LNCAP (cell line): ENCODE results near the gene COL24A1.

Experiments used
- TF ChIP-seq, protein P1 (sequence below): fragments of 450-650 bp; IDR thresholded peaks from 2 replicates; pipeline ENCODE4 v1.5.1; 2017; ENCODE audit warnings: mild to moderate bottlenecking

COL24A1 gene

DNA sequence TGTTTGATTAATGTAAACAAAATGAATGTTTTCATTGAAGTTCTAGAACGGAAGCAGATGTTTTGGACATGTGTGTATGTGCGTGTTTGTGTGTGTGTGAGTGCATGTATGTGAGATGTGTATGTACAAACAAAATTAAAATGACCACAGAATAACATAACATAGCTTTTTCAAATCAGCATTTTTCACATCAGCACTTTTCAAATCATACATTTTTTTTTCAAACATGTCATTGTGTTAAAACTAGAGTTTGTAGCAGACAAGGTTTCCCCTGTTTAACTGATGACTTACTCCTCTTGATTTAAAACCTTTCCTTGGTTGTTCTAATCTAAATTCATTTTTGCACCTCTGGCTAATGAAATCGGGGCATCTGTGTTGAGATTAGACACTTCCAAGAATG lies 412.8 kb downstream of the COL24A1 start:
- TF ChIP-seq, protein P1, sequence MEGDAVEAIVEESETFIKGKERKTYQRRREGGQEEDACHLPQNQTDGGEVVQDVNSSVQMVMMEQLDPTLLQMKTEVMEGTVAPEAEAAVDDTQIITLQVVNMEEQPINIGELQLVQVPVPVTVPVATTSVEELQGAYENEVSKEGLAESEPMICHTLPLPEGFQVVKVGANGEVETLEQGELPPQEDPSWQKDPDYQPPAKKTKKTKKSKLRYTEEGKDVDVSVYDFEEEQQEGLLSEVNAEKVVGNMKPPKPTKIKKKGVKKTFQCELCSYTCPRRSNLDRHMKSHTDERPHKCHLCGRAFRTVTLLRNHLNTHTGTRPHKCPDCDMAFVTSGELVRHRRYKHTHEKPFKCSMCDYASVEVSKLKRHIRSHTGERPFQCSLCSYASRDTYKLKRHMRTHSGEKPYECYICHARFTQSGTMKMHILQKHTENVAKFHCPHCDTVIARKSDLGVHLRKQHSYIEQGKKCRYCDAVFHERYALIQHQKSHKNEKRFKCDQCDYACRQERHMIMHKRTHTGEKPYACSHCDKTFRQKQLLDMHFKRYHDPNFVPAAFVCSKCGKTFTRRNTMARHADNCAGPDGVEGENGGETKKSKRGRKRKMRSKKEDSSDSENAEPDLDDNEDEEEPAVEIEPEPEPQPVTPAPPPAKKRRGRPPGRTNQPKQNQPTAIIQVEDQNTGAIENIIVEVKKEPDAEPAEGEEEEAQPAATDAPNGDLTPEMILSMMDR, result no peak

GRCh38 chr1:85734931-85735330 lies 421.6 kb downstream of the COL24A1 start:
- TF ChIP-seq, protein P1, result no peak

- TF ChIP-seq, protein P1, result no peak
These were observed 437.8 kb downstream of the COL24A1 start for GRCh38 chr1:85718678-85719340.

- TF ChIP-seq, protein P1, result no peak
These were observed 447.7 kb downstream of the COL24A1 start for GRCh38 chr1:85708829-85709227.

DNA sequence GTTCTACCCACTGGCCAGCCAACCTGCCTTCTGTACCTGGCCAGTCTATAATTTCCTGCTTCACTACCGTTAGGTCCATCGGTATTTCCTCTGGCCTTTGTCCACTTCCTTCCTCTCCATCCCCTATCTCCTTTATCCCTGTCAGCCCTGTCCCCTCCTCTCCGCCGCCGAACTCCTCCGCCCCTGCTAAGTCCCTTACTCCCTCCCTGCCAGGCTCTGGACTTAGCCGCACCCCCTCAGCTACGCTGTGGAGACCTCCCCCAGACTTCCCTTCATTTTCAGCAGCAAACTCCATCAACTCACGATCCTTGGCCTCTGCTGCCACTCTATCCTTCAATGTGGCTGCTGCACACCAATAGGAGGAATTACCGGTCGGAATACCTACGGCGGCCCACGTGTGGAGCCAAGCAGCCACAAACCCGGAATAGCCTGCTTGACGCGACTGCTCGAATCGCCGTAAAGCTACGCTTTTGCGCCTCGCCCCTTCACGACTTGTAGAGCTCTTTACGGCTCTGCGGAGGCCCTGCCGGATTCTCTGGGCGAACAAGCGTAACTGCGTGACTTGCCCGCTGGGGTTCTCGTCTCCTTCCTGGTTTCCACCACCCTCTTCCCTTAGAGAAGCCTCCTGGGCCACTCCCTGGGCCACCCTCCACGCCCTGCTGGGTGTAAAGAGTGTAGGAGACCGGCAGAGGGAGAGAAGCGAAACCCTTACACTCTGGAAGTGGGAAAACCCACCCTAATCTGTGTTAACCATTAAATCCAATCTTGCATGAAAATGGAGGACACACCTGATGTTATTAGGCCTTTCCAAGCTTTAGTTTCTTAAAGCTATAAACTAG lies 448.4 kb downstream of the COL24A1 start, which contains the start of gene ZNHIT6:
Gene ZNHIT6, minus strand, starts transcription at position 444 of the 839 bp plus-strand sequence. Its CDS starts 149 bp downstream, at position 295.
- TF ChIP-seq, protein P1, result no peak

GRCh38 chr1:85707267-85707989 lies 449.1 kb downstream of the COL24A1 start:
- TF ChIP-seq, protein P1, result no peak

GRCh38 chr1:85705940-85706339 lies 450.6 kb downstream of the COL24A1 start:
- TF ChIP-seq, protein P1, result no peak
